H1 (cell line): ENCODE data around the gene CLP1. TPM values are rescaled to one million over a fixed set of nuclear protein-coding genes. Genes with fewer than 3 reads are reported as not detected.

Experiments used
- ATF3 ChIP-seq: IDR thresholded peaks from 2 replicates; pipeline ENCODE4 v1.6.1; 2011; ENCODE audit warnings: low read depth, mild to moderate bottlenecking, low read length; ENCODE audit not compliant: insufficient read depth
- BACH1 ChIP-seq: IDR thresholded peaks from 2 replicates; pipeline ENCODE4 v1.6.1; 2012; ENCODE audit warnings: low read length, improper control_type of control experiment
- BCL11A ChIP-seq, 2 experiments: IDR thresholded peaks; one replicate each; pipeline ENCODE4 v1.6.1; 2011; ENCODE audit warnings: low read depth in 2 of 2, low read length in 2 of 2, mild to moderate bottlenecking in 2 of 2
- CHD1 ChIP-seq: IDR thresholded peaks from 2 replicates; pipeline ENCODE4 v1.6.1; 2012; ENCODE audit warnings: low read depth, low read length, improper control_type of control experiment
- EGR1 ChIP-seq: IDR thresholded peaks from 2 replicates; pipeline ENCODE4 v1.6.1; 2011; ENCODE audit warnings: low read depth, low read length, borderline replicate concordance
- EP300 ChIP-seq, 2 experiments: IDR thresholded peaks; 1 replicate in 1 of 2; 2 replicates in 1 of 2; pipeline ENCODE4 v1.6.1; 2011 to 2012; ENCODE audit warnings: low read depth in 2 of 2, low read length in 2 of 2, mild to moderate bottlenecking in 2 of 2, borderline replicate concordance in 1 of 2, inconsistent platforms in 1 of 2, moderate library complexity in 1 of 2
- GTF2F1 ChIP-seq: IDR thresholded peaks from 2 replicates; pipeline ENCODE4 v1.6.1; 2012; ENCODE audit warnings: low read depth, low read length, improper control_type of control experiment, borderline replicate concordance
- HDAC2 ChIP-seq, 2 experiments: fragments of 300-600 bp in 1 of 2; sonication (generic) in 1 of 2; IDR thresholded peaks; 2 replicates each; pipeline ENCODE4 v1.6.1; 2011 to 2012; ENCODE audit warnings: low read depth in 2 of 2, low read length in 2 of 2, mild to moderate bottlenecking in 2 of 2, moderate library complexity in 2 of 2, borderline replicate concordance in 1 of 2, inconsistent platforms in 1 of 2
- JUN ChIP-seq: IDR thresholded peaks from 2 replicates; pipeline ENCODE4 v1.6.1; 2011; ENCODE audit warnings: low read depth, mild to moderate bottlenecking, improper control_type of control experiment, low read length
- KDM1A ChIP-seq: fragments of 200-600, 300-600 bp; sonication (generic); IDR thresholded peaks from 2 replicates; pipeline ENCODE4 v1.7.1; 2016; ENCODE audit warnings: mild to moderate bottlenecking, low read length, borderline replicate concordance
- NANOG ChIP-seq: IDR thresholded peaks from 2 replicates; pipeline ENCODE4 v1.6.1; 2011; ENCODE audit warnings: low read length, low read depth, mild to moderate bottlenecking, inconsistent platforms; ENCODE audit not compliant: insufficient read depth, poor library complexity, severe bottlenecking
- NRF1 ChIP-seq: IDR thresholded peaks from 2 replicates; pipeline ENCODE4 v1.6.1; 2011; ENCODE audit warnings: mild to moderate bottlenecking, low read depth, low read length, improper control_type of control experiment
- PHF8 ChIP-seq: fragments of 200-600 bp; sonication (generic); conservative IDR thresholded peaks from 2 replicates; pipeline ENCODE4 v1.7.1; 2012; ENCODE audit warnings: low read depth, mild to moderate bottlenecking, inconsistent platforms, low read length, moderate library complexity
- POLR2AphosphoS5 ChIP-seq: IDR thresholded peaks from 2 replicates; pipeline ENCODE4 v1.6.1; 2011; ENCODE audit warnings: low read depth, low read length
- RBBP5 ChIP-seq: IDR thresholded peaks from 2 replicates; pipeline ENCODE4 v1.7.1; 2012; ENCODE audit warnings: low read depth, mild to moderate bottlenecking, inconsistent platforms, low read length, moderate library complexity, borderline replicate concordance
- SAP30 ChIP-seq: fragments of 300-600 bp; sonication (generic); IDR thresholded peaks from 2 replicates; pipeline ENCODE4 v1.7.1; 2012; ENCODE audit warnings: low read length, moderate library complexity, mild to moderate bottlenecking, inconsistent platforms; ENCODE audit not compliant: insufficient read depth, insufficient replicate concordance
- SIRT6 ChIP-seq: IDR thresholded peaks from one replicate; pipeline ENCODE4 v1.7.1; 2012; ENCODE audit warnings: low read length, inconsistent platforms
- SP1 ChIP-seq: IDR thresholded peaks from 2 replicates; pipeline ENCODE4 v1.6.1; 2011; ENCODE audit warnings: low read depth, low read length
- SP2 ChIP-seq: IDR thresholded peaks from 2 replicates; pipeline ENCODE4 v1.6.1; 2012; ENCODE audit warnings: mild to moderate bottlenecking, low read length, inconsistent platforms
- TBP ChIP-seq: IDR thresholded peaks from 2 replicates; pipeline ENCODE4 v1.6.1; 2011; ENCODE audit warnings: low read depth, low read length, improper control_type of control experiment
- TCF12 ChIP-seq: IDR thresholded peaks from 2 replicates; pipeline ENCODE4 v1.6.1; 2011; ENCODE audit warnings: low read depth, mild to moderate bottlenecking, low read length
- USF2 ChIP-seq: IDR thresholded peaks from 2 replicates; pipeline ENCODE4 v1.6.1; 2011; ENCODE audit warnings: low read length, improper control_type of control experiment
- polyA plus RNA-seq, 7 experiments: library from polyadenylated mRNA; depleted of rRNA in 3 of 7; stranded (reverse) in 5 of 7; unstranded in 2 of 7; fragments of >200 nt in 5 of 7; fragments of 200-250 nt in 2 of 7; gene quantifications; 1 replicate in 5 of 7; 2 replicates in 1 of 7; 4 replicates in 1 of 7; pipeline versions ENCODE4 v1.2.1 to v1.2.3, GENCODE V29; 2011 to 2013; ENCODE audit warnings: missing spikeins in 2 of 7, mixed read lengths in 2 of 7
- total RNA-seq: library from RNA; stranded (reverse); fragmentation: NEBNext Ultra II Directional; extraction: Animal tissue kit (Norgen Biotek cat#: 25700); gene quantifications from 2 replicates; pipeline ENCODE4 v1.2.1, GENCODE V29; 2021

The CLP1 gene
- total and polyA plus RNA-seq, 2 of the 8 experiments (the other 6 are each of a cell fraction or from before 2014, with no cell fraction given) = 29.4 to 29.9 TPM

GRCh38 chr11:57639321-57640067 lies 18.1 kb upstream of the CLP1 start (continued):
- no peak for TF ChIP-seq BCL11A (IDR thresholded peaks at IDR 0.05; ENCODE audit: low read depth in 2 of 2, low read length in 2 of 2)
- TF ChIP-seq USF2 = no peak
- TF ChIP-seq BACH1 = no peak
- TF ChIP-seq SP1 = peak; percentile 96
- TF ChIP-seq EP300 (IDR thresholded peaks at IDR 0.05; ENCODE audit: borderline replicate concordance in 1 of 2, low read depth in 2 of 2, low read length in 2 of 2) = peak; percentile 31 to 94
- TF ChIP-seq SP2 = no peak
- peak; percentile 97 for TF ChIP-seq RBBP5
- peak; percentile 7; the same call in 1 of the 2 replicates for TF ChIP-seq GTF2F1
- TF ChIP-seq CHD1 = no peak
- no peak for TF ChIP-seq ATF3
- peak; percentile 27; the same call in 1 of the 2 replicates for TF ChIP-seq PHF8
- TF ChIP-seq NANOG = peak; percentile 64
- 0 out of 4 replicates have a peak, but pooled peaks of 1 of the 2 experiments have one; percentile 19 for TF ChIP-seq HDAC2 (IDR thresholded peaks at IDR 0.05; ENCODE audit: borderline replicate concordance in 1 of 2, low read depth in 2 of 2, low read length in 2 of 2)
- no peak for TF ChIP-seq SAP30
- no peak for TF ChIP-seq SIRT6
- TF ChIP-seq EGR1 = peak; percentile 61
- TF ChIP-seq TCF12 = peak; percentile 72
- peak; percentile 49 for TF ChIP-seq POLR2AphosphoS5
- TF ChIP-seq NRF1 = no peak
- TF ChIP-seq TBP = peak; percentile 71; the same call in 1 of the 2 replicates
- peak; percentile 82; the same call in 1 of the 2 replicates for TF ChIP-seq KDM1A
- TF ChIP-seq JUN = no peak
